ENCODE results near the gene CD200R1L. TPM values are rescaled to one million over a fixed set of nuclear protein-coding genes. Genes with fewer than 3 reads are reported as not detected.

CD200R1L gene
- total and polyA plus RNA-seq, 2 experiments from 2014 or later, result not detected

DNA sequence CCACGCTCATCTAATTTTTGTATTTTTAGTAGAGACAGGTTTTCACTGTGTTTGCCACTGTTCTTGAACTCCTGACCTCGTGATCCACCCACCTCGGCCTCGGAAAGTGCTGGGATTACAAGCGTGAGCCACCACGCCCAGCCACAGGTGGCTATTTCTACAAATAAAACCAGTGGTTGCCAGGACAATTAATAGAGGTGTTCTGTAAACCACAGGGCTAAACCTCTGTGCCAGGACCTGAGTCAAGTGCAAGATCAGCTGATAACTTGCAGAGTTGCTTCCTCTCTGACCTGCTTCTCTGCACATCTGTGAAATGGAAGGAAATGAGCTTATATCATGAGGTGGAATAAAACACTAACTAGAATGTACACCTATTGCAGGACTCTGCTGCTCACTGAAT is 72.8 kb downstream of the CD200R1L start:
- no peaks in the 10 kb centered on the region for H3K36me3 ChIP-seq (ENCODE audit: low read depth)
- peaks cover 77% of the 10 kb centered on the region for H3F3A ChIP-seq (ENCODE audit: insufficient read depth)
- TF ChIP-seq EZH2phosphoT487 (IDR thresholded peaks at IDR 0.05; ENCODE audit: insufficient read depth, low read depth) (no peak), EZH2 (IDR thresholded peaks at IDR 0.05; ENCODE audit: insufficient read depth, poor library complexity, severe bottlenecking) (no peak)
- H3K9ac ChIP-seq, result no peak overlapping the region
- no peak for DNase-seq
- H3K27me3 ChIP-seq (replicated peaks; ENCODE audit: insufficient read depth), result no peaks in the 10 kb centered on the region
- in situ Hi-C loops (cut with MboI), result no loop called here
- peak overlapping the region; percentile 37 for H3K4me2 ChIP-seq (ENCODE audit: unreplicated experiment)
- 84 to 93% methylated on average over 6 of the region's 6 CpGs for WGBS, 2 experiments (ENCODE audit: low coverage in 1 of 2, low lambda C conversion rate in 2 of 2, missing lambda C conversion rate in 2 of 2)
- H3K9me3 ChIP-seq (ENCODE audit: low read depth), result no peaks in the 10 kb centered on the region
- H3K9me2 ChIP-seq (ENCODE audit: insufficient read depth), result no peaks in the 10 kb centered on the region
- H3K4me3 ChIP-seq, result no peak overlapping the region
- no peaks in the 10 kb centered on the region for H3K79me2 ChIP-seq (ENCODE audit: insufficient read depth)
- no peak overlapping the region for H2AFZ ChIP-seq
- peaks cover 71% of the 10 kb centered on the region for H3K4me1 ChIP-seq (ENCODE audit: insufficient read depth)
- H4K20me1 ChIP-seq (ENCODE audit: insufficient read depth), result no peaks in the 10 kb centered on the region
- H3K27ac ChIP-seq, result peak overlapping the region; percentile 97

DNA sequence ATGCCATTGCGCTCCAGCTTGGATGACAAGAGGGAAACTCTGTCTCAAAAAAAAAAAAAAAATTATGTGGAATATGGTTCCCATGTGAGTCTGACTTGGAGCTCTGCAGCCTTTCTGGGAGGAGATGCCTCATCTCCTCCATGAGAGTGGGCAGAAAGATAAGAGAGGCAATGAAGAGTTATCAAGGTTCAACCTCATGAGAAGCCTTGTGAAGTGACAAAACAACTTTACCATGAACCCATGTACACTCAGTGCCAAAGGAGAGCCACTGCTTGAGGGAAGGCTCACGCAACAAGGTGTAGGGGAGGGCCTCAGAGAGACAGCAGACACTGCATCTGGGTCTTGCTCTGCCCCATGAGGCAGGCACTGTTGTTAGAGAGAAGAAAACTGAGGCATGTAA is 75.7 kb downstream of the CD200R1L start:
- H3K9me3 ChIP-seq (ENCODE audit: low read depth), result no peaks in the 10 kb centered on the region
- H3K27ac ChIP-seq, result peak overlapping the region; percentile 98
- no peaks in the 10 kb centered on the region for H4K20me1 ChIP-seq (ENCODE audit: insufficient read depth)
- H3K27me3 ChIP-seq (replicated peaks; ENCODE audit: insufficient read depth), result no peaks in the 10 kb centered on the region
- H3K9ac ChIP-seq, result no peak overlapping the region
- H3K4me3 ChIP-seq, result no peak overlapping the region
- TF ChIP-seq EZH2phosphoT487 (IDR thresholded peaks at IDR 0.05; ENCODE audit: insufficient read depth, low read depth) (no peak), EZH2 (IDR thresholded peaks at IDR 0.05; ENCODE audit: insufficient read depth, poor library complexity, severe bottlenecking) (no peak)
- H3K4me2 ChIP-seq (ENCODE audit: unreplicated experiment), result no peak overlapping the region
- H3F3A ChIP-seq (ENCODE audit: insufficient read depth), result peaks cover 53% of the 10 kb centered on the region
- in situ Hi-C loops (cut with MboI), result no loop called here
- H3K36me3 ChIP-seq (ENCODE audit: low read depth), result no peaks in the 10 kb centered on the region
- peaks cover 46% of the 10 kb centered on the region for H3K4me1 ChIP-seq (ENCODE audit: insufficient read depth)
- no peak for DNase-seq
- H3K79me2 ChIP-seq (ENCODE audit: insufficient read depth), result no peaks in the 10 kb centered on the region
- 98 to 100% methylated on average over 2 of the region's 2 CpGs for WGBS, 2 experiments (ENCODE audit: low coverage in 1 of 2, low lambda C conversion rate in 2 of 2, missing lambda C conversion rate in 2 of 2)
- no peak overlapping the region for H2AFZ ChIP-seq
- H3K9me2 ChIP-seq (ENCODE audit: insufficient read depth), result no peaks in the 10 kb centered on the region; the same call in 1 of the 2 replicates

DNA sequence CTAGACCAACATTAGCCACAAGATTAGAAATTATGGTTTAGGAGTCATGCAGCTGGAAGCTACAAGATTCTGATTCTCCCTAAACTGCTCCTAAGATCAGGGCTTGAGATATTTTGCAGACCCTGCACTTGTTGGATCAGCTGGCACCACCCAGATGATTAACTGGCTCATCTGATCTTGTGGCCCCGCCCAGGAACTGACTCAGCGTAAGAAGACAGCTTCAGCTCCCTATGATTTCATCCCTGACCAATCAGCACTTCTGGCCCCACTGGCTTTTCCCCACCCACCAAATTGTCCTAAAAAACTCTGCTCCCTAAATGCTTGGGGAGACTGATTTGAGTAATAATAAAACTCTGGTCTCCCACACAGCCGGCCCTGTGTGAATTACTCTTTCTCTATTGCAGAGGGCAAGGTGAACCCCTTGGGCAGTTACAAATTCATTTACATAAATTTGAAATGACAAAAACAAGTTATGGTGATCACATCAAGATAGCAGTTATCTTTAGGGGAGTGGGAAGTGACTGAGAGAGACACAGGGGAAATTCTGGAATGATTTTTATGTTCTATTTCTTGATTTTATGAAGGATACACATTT is 76.5 kb downstream of the CD200R1L start:
- Histone ChIP-seq H2AFZ (peak overlapping the region; percentile 47; the same call in 1 of the 2 replicates), H3K9ac (peak overlapping the region; percentile 69), H3K9me3 (ENCODE audit: low read depth) (no peaks in the 10 kb centered on the region), H4K20me1 (ENCODE audit: insufficient read depth) (no peaks in the 10 kb centered on the region), H3K4me3 (peak overlapping the region; percentile 41), H3K79me2 (ENCODE audit: insufficient read depth) (no peaks in the 10 kb centered on the region), H3K27ac (peak overlapping the region; percentile 98), H3K36me3 (ENCODE audit: low read depth) (no peaks in the 10 kb centered on the region), H3K9me2 (ENCODE audit: insufficient read depth) (no peaks in the 10 kb centered on the region; the same call in 1 of the 2 replicates), H3F3A (ENCODE audit: insufficient read depth) (peaks cover 45% of the 10 kb centered on the region), H3K4me1 (ENCODE audit: insufficient read depth) (peaks cover 38% of the 10 kb centered on the region), H3K4me2 (ENCODE audit: unreplicated experiment) (peak overlapping the region; percentile 60), H3K27me3 (replicated peaks; ENCODE audit: insufficient read depth) (no peaks in the 10 kb centered on the region)
- 0 to 2% methylated on average over 3 of the region's 3 CpGs for WGBS, 2 experiments (ENCODE audit: low coverage in 1 of 2, low lambda C conversion rate in 2 of 2, missing lambda C conversion rate in 2 of 2)
- in situ Hi-C loops (cut with MboI), result no loop called here
- TF ChIP-seq EZH2phosphoT487 (IDR thresholded peaks at IDR 0.05; ENCODE audit: insufficient read depth, low read depth) (no peak), EZH2 (IDR thresholded peaks at IDR 0.05; ENCODE audit: insufficient read depth, poor library complexity, severe bottlenecking) (no peak)
- DNase-seq, result peak; percentile 94

DNA sequence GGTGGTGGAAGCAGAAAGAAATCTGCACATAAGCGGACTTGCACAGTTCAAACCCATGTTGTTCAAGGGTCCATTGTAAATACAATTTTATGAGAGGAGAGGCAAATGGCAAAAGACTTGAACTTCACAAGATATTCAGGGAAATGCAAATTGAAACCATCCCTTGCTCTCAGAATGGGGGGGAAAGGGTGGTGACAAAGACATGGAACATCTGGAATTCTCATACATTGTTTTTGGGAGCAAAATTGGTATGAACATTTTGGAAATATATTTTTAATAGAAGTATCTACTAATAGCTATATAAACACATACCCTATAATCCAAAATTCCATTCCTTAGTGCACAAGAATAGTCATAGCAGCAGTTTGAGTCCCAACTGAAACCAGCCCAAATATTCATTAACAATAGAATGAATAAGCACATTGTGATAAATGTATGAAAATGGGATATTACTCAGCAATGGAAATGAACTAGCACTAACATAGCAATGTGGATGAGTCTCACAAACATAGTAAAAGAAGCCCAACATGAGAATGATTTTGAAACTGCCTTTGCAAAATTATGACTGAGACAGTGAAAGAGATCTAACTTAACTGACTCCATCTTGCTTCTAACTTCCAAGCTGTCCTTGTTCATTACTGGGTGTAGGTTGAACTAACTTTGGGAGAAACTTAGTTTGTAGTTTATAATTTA is 77.2 kb downstream of the CD200R1L start:
- Histone ChIP-seq H3K9me2 (ENCODE audit: insufficient read depth) (no peaks in the 10 kb centered on the region; the same call in 1 of the 2 replicates), H3K36me3 (ENCODE audit: low read depth) (no peaks in the 10 kb centered on the region), H3K9ac (peak overlapping the region; percentile 69), H3K4me2 (ENCODE audit: unreplicated experiment) (peak overlapping the region; percentile 60), H2AFZ (peak overlapping the region; percentile 47; the same call in 1 of the 2 replicates), H3K27ac (peak overlapping the region; percentile 98), H3K9me3 (ENCODE audit: low read depth) (no peaks in the 10 kb centered on the region), H4K20me1 (ENCODE audit: insufficient read depth) (no peaks in the 10 kb centered on the region), H3K4me3 (peak overlapping the region; percentile 41), H3K79me2 (ENCODE audit: insufficient read depth) (no peaks in the 10 kb centered on the region), H3K4me1 (ENCODE audit: insufficient read depth) (peaks cover 31% of the 10 kb centered on the region), H3F3A (ENCODE audit: insufficient read depth) (peaks cover 38% of the 10 kb centered on the region), H3K27me3 (replicated peaks; ENCODE audit: insufficient read depth) (no peaks in the 10 kb centered on the region)
- TF ChIP-seq EZH2 (IDR thresholded peaks at IDR 0.05; ENCODE audit: insufficient read depth, poor library complexity, severe bottlenecking), result no peak
- no peak for TF ChIP-seq EZH2phosphoT487 (IDR thresholded peaks at IDR 0.05; ENCODE audit: insufficient read depth, low read depth)
- WGBS, 2 experiments (ENCODE audit: low coverage in 1 of 2, low lambda C conversion rate in 2 of 2, missing lambda C conversion rate in 2 of 2), result 24 to 32% methylated on average over 1 of the region's 1 CpG
- DNase-seq, result peak; percentile 86
- in situ Hi-C loops (cut with MboI), result no loop called here

All from GM23248 (cell line).